H1 (cell line): ENCODE results near the gene YIPF2. TPM values are rescaled to one million over a fixed set of nuclear protein-coding genes. Genes with fewer than 3 reads are reported as not detected.
A peak's percentile ranks its signal among the peaks of the same experiment; 100 is the strongest.

Experiments
- CTCF ChIA-PET: fragments of 300-600 bp; sonication (Branson Sonifier 250); formaldehyde crosslinking; loops from one replicate; lab custom pipeline; 2021; ENCODE audit not compliant: partially characterized antibody; lab: Charles Lee
- POLR2A ChIA-PET: fragments of 300-600 bp; sonication (Branson Sonifier 250); formaldehyde crosslinking; loops from one replicate; lab custom pipeline; 2021; ENCODE audit warnings: inconsistent platforms; ENCODE audit not compliant: partially characterized antibody; lab: Charles Lee
- DNase-seq, 2 experiments: peaks; one replicate each; pipeline versions ENCODE4 v3.0.0 to v3.0.0-alpha.2; 2010 to 2022; ENCODE audit warnings: low spot score in 2 of 2, low read depth in 1 of 2, mixed read lengths in 1 of 2
- FAIRE-seq: peaks from 2 replicates; lab custom pipeline; 2011; peaks lifted over from hg19 to GRCh38; lab: Jason Lieb, UNC
- H2AFZ ChIP-seq: 2 replicates; pipeline ENCODE4 v1.8.1; 2012; ENCODE audit warnings: low read length, inconsistent platforms
- H2AK5ac ChIP-seq: 2 replicates; pipeline ENCODE4 v1.6.1; 2013; ENCODE audit warnings: low read depth, low read length
- H2BK120ac ChIP-seq: replicated peaks from 2 replicates; pipeline ENCODE3; 2013; ENCODE audit warnings: low read depth, low read length, inconsistent platforms
- H2BK12ac ChIP-seq: 2 replicates; pipeline ENCODE4 v1.6.1; 2013; ENCODE audit warnings: low read depth, low read length
- H2BK15ac ChIP-seq: 2 replicates; pipeline ENCODE4 v1.6.1; 2013; ENCODE audit warnings: low read length
- H2BK20ac ChIP-seq: 2 replicates; pipeline ENCODE4 v1.6.1; 2013; ENCODE audit warnings: low read length
- H2BK5ac ChIP-seq: 2 replicates; pipeline ENCODE4 v1.6.1; 2013; ENCODE audit warnings: low read depth, low read length
- H3K14ac ChIP-seq: 2 replicates; pipeline ENCODE4 v1.6.1; 2013; ENCODE audit warnings: inconsistent platforms; ENCODE audit not compliant: insufficient read length
- H3K18ac ChIP-seq: 2 replicates; pipeline ENCODE4 v1.6.1; 2013; ENCODE audit warnings: low read length; ENCODE audit errors: extremely low read depth
- H3K23ac ChIP-seq: 2 replicates; pipeline ENCODE4 v1.6.1; 2013; ENCODE audit warnings: inconsistent platforms; ENCODE audit not compliant: insufficient read length
- H3K23me2 ChIP-seq: 2 replicates; pipeline ENCODE4 v1.6.1; 2013; ENCODE audit warnings: low read depth, low read length
- H3K27ac ChIP-seq: 2 replicates; pipeline ENCODE4 v1.6.1; 2011; ENCODE audit warnings: low read depth, low read length, inconsistent platforms
- H3K27me3 ChIP-seq, 4 experiments: replicated peaks in 1 of 4; 1 replicate in 1 of 4; 2 replicates in 3 of 4; pipeline versions ENCODE4 v1.6.1 to v1.8.1; 2011 to 2013; ENCODE audit warnings: low read length in 3 of 4, mild to moderate bottlenecking in 3 of 4, inconsistent platforms in 2 of 4, mixed read lengths in 2 of 4, moderate library complexity in 1 of 4; ENCODE audit not compliant: control insufficient read depth in 3 of 4, insufficient read depth in 3 of 4; ENCODE audit errors: extremely low read depth in 1 of 4
- H3K36me3 ChIP-seq, 4 experiments: 2 replicates each; pipeline versions ENCODE4 v1.6.1 to v1.8.1; 2011 to 2013; ENCODE audit warnings: mild to moderate bottlenecking in 4 of 4, low read length in 3 of 4, moderate library complexity in 2 of 4, control low read depth in 1 of 4, inconsistent platforms in 1 of 4; ENCODE audit not compliant: insufficient read depth in 4 of 4, control insufficient read depth in 2 of 4
- H3K4ac ChIP-seq: replicated peaks from 2 replicates; pipeline ENCODE3; 2013; ENCODE audit warnings: low read length, low read depth, mixed read lengths, inconsistent platforms; ENCODE audit not compliant: insufficient read length
- H3K4me1 ChIP-seq, 4 experiments: replicated peaks in 1 of 4; 1 replicate in 1 of 4; 2 replicates in 3 of 4; pipeline versions ENCODE4 v1.6.1 to v1.8.1; 2011 to 2013; ENCODE audit warnings: low read length in 3 of 4, inconsistent platforms in 2 of 4, mixed read lengths in 1 of 4; ENCODE audit not compliant: insufficient read depth in 4 of 4, control insufficient read depth in 3 of 4
- H3K4me2 ChIP-seq, 2 experiments: 2 replicates each; pipeline versions ENCODE4 v1.6.1 to v1.8.1; 2011 to 2013; ENCODE audit warnings: low read depth in 2 of 2, low read length in 2 of 2, control low read depth in 1 of 2, inconsistent platforms in 1 of 2, mild to moderate bottlenecking in 1 of 2; ENCODE audit not compliant: insufficient read depth in 1 of 2
- H3K4me3 ChIP-seq, 4 experiments: fragments of 200-600, 300-600 bp in 1 of 4; sonication (generic), shearing (Covaris generic), sonication (Bioruptor Twin) in 1 of 4; 2 replicates each; pipeline versions ENCODE4 v1.5.1 to v1.8.1; 2011 to 2016; ENCODE audit warnings: low read length in 4 of 4, low read depth in 3 of 4, control low read depth in 2 of 4, inconsistent platforms in 2 of 4, mild to moderate bottlenecking in 2 of 4, mixed read lengths in 1 of 4, moderate library complexity in 1 of 4; ENCODE audit not compliant: insufficient read depth in 2 of 4; ENCODE audit errors: extremely low read depth in 1 of 4
- H3K56ac ChIP-seq: replicated peaks from 2 replicates; pipeline ENCODE3; 2013; ENCODE audit warnings: low read depth, mild to moderate bottlenecking, mixed read lengths, low read length, inconsistent platforms; ENCODE audit not compliant: insufficient read length
- H3K79me1 ChIP-seq: 2 replicates; pipeline ENCODE4 v1.6.1; 2013; ENCODE audit warnings: low read depth, low read length, control low read depth
- H3K79me2 ChIP-seq, 2 experiments: 2 replicates each; pipeline versions ENCODE4 v1.6.1 to v1.8.1; 2012 to 2013; ENCODE audit warnings: low read length in 2 of 2, mild to moderate bottlenecking in 2 of 2, inconsistent platforms in 1 of 2; ENCODE audit not compliant: insufficient read depth in 2 of 2, control insufficient read depth in 1 of 2
- H3K9ac ChIP-seq, 4 experiments: replicated peaks in 1 of 4; 1 replicate in 1 of 4; 2 replicates in 3 of 4; pipeline versions ENCODE4 v1.6.1 to v1.8.1; 2011 to 2013; ENCODE audit warnings: low read depth in 3 of 4, low read length in 3 of 4, control low read depth in 2 of 4, mild to moderate bottlenecking in 2 of 4, moderate library complexity in 2 of 4, inconsistent platforms in 1 of 4; ENCODE audit errors: extremely low read depth in 1 of 4
- H3K9me3 ChIP-seq, 2 experiments: 2 replicates each; pipeline versions ENCODE4 v1.6.1 to v1.8.1; 2012 to 2013; ENCODE audit warnings: mild to moderate bottlenecking in 2 of 2, moderate library complexity in 2 of 2, control low read depth in 1 of 2, inconsistent platforms in 1 of 2, low read depth in 1 of 2, low read length in 1 of 2, mixed read lengths in 1 of 2; ENCODE audit not compliant: insufficient read depth in 2 of 2
- H4K20me1 ChIP-seq, 2 experiments: replicated peaks in 1 of 2; 2 replicates each; pipeline versions ENCODE3 to v1.8.1; 2011 to 2013; ENCODE audit warnings: inconsistent platforms in 2 of 2, low read length in 2 of 2, mild to moderate bottlenecking in 1 of 2; ENCODE audit not compliant: insufficient read depth in 2 of 2, control insufficient read depth in 1 of 2
- H4K5ac ChIP-seq: 2 replicates; pipeline ENCODE4 v1.6.1; 2013; ENCODE audit warnings: low read length, low read depth, mixed read lengths, inconsistent platforms; ENCODE audit not compliant: insufficient read length
- H4K8ac ChIP-seq: 2 replicates; pipeline ENCODE4 v1.8.0; 2013; ENCODE audit warnings: mild to moderate bottlenecking, moderate library complexity, low read length, inconsistent platforms; ENCODE audit not compliant: insufficient read depth; ENCODE audit errors: extremely low read depth
- H4K91ac ChIP-seq: replicated peaks from 2 replicates; pipeline ENCODE3; 2013; ENCODE audit warnings: low read length, mixed read lengths, inconsistent platforms; ENCODE audit not compliant: insufficient read length
- CREB1 ChIP-seq: IDR thresholded peaks from 2 replicates; pipeline ENCODE4 v1.6.1; 2012; ENCODE audit warnings: inconsistent platforms
- KDM5A ChIP-seq: fragments of 200-600 bp; IDR thresholded peaks from 2 replicates; pipeline ENCODE4 v1.7.1; 2012; ENCODE audit warnings: mild to moderate bottlenecking, low read length, inconsistent platforms, mixed read lengths
- NANOG ChIP-seq: IDR thresholded peaks from 2 replicates; pipeline ENCODE4 v1.6.1; 2011; ENCODE audit warnings: low read length, low read depth, mild to moderate bottlenecking, inconsistent platforms; ENCODE audit not compliant: insufficient read depth, poor library complexity, severe bottlenecking
- PHF8 ChIP-seq: fragments of 200-600 bp; sonication (generic); conservative IDR thresholded peaks from 2 replicates; pipeline ENCODE4 v1.7.1; 2012; ENCODE audit warnings: low read depth, mild to moderate bottlenecking, inconsistent platforms, low read length, moderate library complexity
- SIX5 ChIP-seq: IDR thresholded peaks from 2 replicates; pipeline ENCODE4 v1.6.1; 2011; ENCODE audit warnings: mild to moderate bottlenecking, low read depth, low read length
- SP2 ChIP-seq: IDR thresholded peaks from 2 replicates; pipeline ENCODE4 v1.6.1; 2012; ENCODE audit warnings: mild to moderate bottlenecking, low read length, inconsistent platforms
- SP4 ChIP-seq: IDR thresholded peaks from 2 replicates; pipeline ENCODE4 v1.6.1; 2012; ENCODE audit warnings: low read length, inconsistent platforms
- TCF12 ChIP-seq: IDR thresholded peaks from 2 replicates; pipeline ENCODE4 v1.6.1; 2011; ENCODE audit warnings: low read depth, mild to moderate bottlenecking, low read length
- WGBS, 2 experiments: shearing (Covaris generic) in 1 of 2; methylation state at CpG; one replicate each; pipeline versions ENCODE4 v1.1.6 to v1.1.7; 2013 to 2015; ENCODE audit warnings: low lambda C conversion rate in 2 of 2, mixed read lengths in 2 of 2, inconsistent platforms in 1 of 2, low coverage in 1 of 2, missing lambda C conversion rate in 1 of 2; ENCODE audit not compliant: insufficient replicate concordance in 2 of 2, insufficient coverage in 1 of 2, insufficient read length in 1 of 2; ENCODE audit errors: extremely low coverage in 1 of 2, missing lambda C conversion rate in 1 of 2; 5-methylcytosine and 5-hydroxymethylcytosine counted together
- polyA plus RNA-seq, 7 experiments: library from polyadenylated mRNA; depleted of rRNA in 3 of 7; stranded (reverse) in 5 of 7; unstranded in 2 of 7; fragments of >200 nt in 5 of 7; fragments of 200-250 nt in 2 of 7; gene quantifications; 1 replicate in 5 of 7; 2 replicates in 1 of 7; 4 replicates in 1 of 7; pipeline versions ENCODE4 v1.2.1 to v1.2.3, GENCODE V29; 2011 to 2013; ENCODE audit warnings: missing spikeins in 2 of 7, mixed read lengths in 2 of 7
- total RNA-seq: library from RNA; stranded (reverse); fragmentation: NEBNext Ultra II Directional; extraction: Animal tissue kit (Norgen Biotek cat#: 25700); gene quantifications from 2 replicates; pipeline ENCODE4 v1.2.1, GENCODE V29; 2021

Gene YIPF2
- total and polyA plus RNA-seq, 2 of the 8 experiments (the other 6 are each of a cell fraction or from before 2014, with no cell fraction given) = 48.3 to 112 TPM

- Histone ChIP-seq H3K79me2 (peaks cover 0 to 82% of the 10 kb centered on the region in 2 experiments; a peak in 2 of 4 replicates), H3K27ac (0 out of 2 replicates have a peak overlapping the region, but pooled peaks have one; percentile 30), H3K14ac (no peak overlapping the region), H2BK20ac (no peak overlapping the region), H2BK15ac (no peak overlapping the region), H4K8ac (no peak overlapping the region), H3K18ac (no peak overlapping the region), H2BK5ac (0 out of 2 replicates have a peak overlapping the region, but pooled peaks have one; percentile 8), H3K79me1 (peaks cover 26% of the 10 kb centered on the region), H3K9me3 (no peaks in the 10 kb centered on the region), H3K36me3 (no peaks in the 10 kb centered on the region), H3K4ac (no peak overlapping the region), H4K20me1 (peaks cover 10 to 20% of the 10 kb centered on the region in 2 experiments), H2BK12ac (no peak overlapping the region), H4K91ac (no peak overlapping the region), H3K9ac (no peak overlapping the region), H2AK5ac (no peak overlapping the region), H2AFZ (no peak overlapping the region), H3K27me3 (no peaks in the 10 kb centered on the region), H3K4me1 (peaks cover 5 to 16% (median 13%) of the 10 kb centered on the region in 4 experiments), H2BK120ac (no peak overlapping the region), H3K56ac (no peak overlapping the region), H3K23ac (no peak overlapping the region), H3K23me2 (no peaks in the 10 kb centered on the region), H3K4me3 (no peak overlapping the region), H3K4me2 (no peak overlapping the region), H4K5ac (no peak overlapping the region)
- DNase-seq (no peak), FAIRE-seq (no peak)
- 93% methylated on average over 9 of the region's 10 CpGs; no CpG with 5 or more reads in 1 of the 2 experiments for WGBS, 2 experiments
- ChIA-PET CTCF (interaction anchor here (0.6 to 1.2 kb wide), 4 partner anchors 9 to 26 kb away, joined by 3 to 4 read pairs (median 4); no protein-coding TSS in a partner anchor), POLR2A (interaction anchor here (0.9 to 3.3 kb wide), 4 partner anchors 10 to 23 kb away, joined by 3 to 13 read pairs (median 4); no protein-coding TSS in a partner anchor)
- TF ChIP-seq NANOG (no peak), TCF12 (no peak), CREB1 (no peak), KDM5A (no peak), PHF8 (no peak), SP4 (no peak), SIX5 (no peak), SP2 (no peak)
These were observed 29.8 kb downstream of the YIPF2 start for GRCh38 chr19:10898633-10899032.
